K562 (cell line): ENCODE results near the gene MAD1L1. TPM values are rescaled to one million over a fixed set of nuclear protein-coding genes. Genes with fewer than 3 reads are reported as not detected.

ENCODE experiments used
- ATAC-seq: fragments of 200-7000 bp; cut with Tn5 transposase; 3 replicates; pipeline ENCODE4 v1.9.1; 2020; ENCODE audit warnings: moderate library complexity
- BruUV-seq: library from RNA; stranded (reverse); fragments of 400-500 nt; replicated peaks from 2 replicates; lab custom pipeline; 2021; lab: Mats Ljungman, UMichigan
- CTCF ChIA-PET: fragments of 300-600 bp; formaldehyde crosslinking; extraction: SDS; loops from one replicate; lab custom pipeline; 2021; ENCODE audit warnings: low intra/inter-chr PET ratio; lab: Yijun Ruan, JAX
- POLR2A ChIA-PET: fragments of 300-600, 350-650 bp; sonication (Branson Sonifier 250); formaldehyde crosslinking; extraction: SDS; loops from one replicate; lab custom pipeline; 2021; ENCODE audit warnings: antibody characterized with exemption, inconsistent platforms; lab: Yijun Ruan, JAX
- DNase-seq, 4 experiments: peaks; one replicate each; pipeline versions ENCODE4 v3.0.0 to v3.0.0-alpha.2; 2011 to 2018; ENCODE audit warnings: low spot score in 3 of 4, mixed read lengths in 3 of 4; ENCODE audit errors: extremely low read depth in 1 of 4
- FAIRE-seq: peaks from 2 replicates; lab custom pipeline; 2011; peaks lifted over from hg19 to GRCh38; lab: Jason Lieb, UNC
- H2AFZ ChIP-seq: 2 replicates; pipeline ENCODE4 v1.6.0; 2011; ENCODE audit warnings: low read depth, low read length, control low read depth, inconsistent platforms
- H3K27ac ChIP-seq: fragments of 200-600 bp; 3 replicates; pipeline ENCODE4 v1.8.0; 2011; ENCODE audit warnings: low read depth, mild to moderate bottlenecking, control low read depth, inconsistent platforms, low read length, moderate library complexity, mixed read lengths; ENCODE audit errors: extremely low read depth
- H3K27me3 ChIP-seq, 2 experiments: fragments of 300-600 bp in 1 of 2; 2 replicates in 1 of 2; 3 replicates in 1 of 2; pipeline versions ENCODE4 v1.6.0 to v1.8.0; 2011; ENCODE audit warnings: inconsistent platforms in 2 of 2, low read length in 2 of 2, mild to moderate bottlenecking in 1 of 2, mixed read lengths in 1 of 2, moderate library complexity in 1 of 2; ENCODE audit not compliant: control insufficient read depth in 2 of 2, insufficient read depth in 2 of 2
- H3K36me3 ChIP-seq: fragments of 300-600 bp; 3 replicates; pipeline ENCODE4 v1.8.0; 2011; ENCODE audit warnings: mild to moderate bottlenecking, low read length, inconsistent platforms; ENCODE audit not compliant: control insufficient read depth, insufficient read depth
- H3K4me1 ChIP-seq, 2 experiments: fragments of 200-600 bp in 1 of 2; replicated peaks in 1 of 2; 2 replicates in 1 of 2; 3 replicates in 1 of 2; pipeline versions ENCODE4 v1.5.1 to v1.8.0; 2011; ENCODE audit warnings: inconsistent platforms in 2 of 2, low read length in 2 of 2, mild to moderate bottlenecking in 1 of 2, mixed read lengths in 1 of 2, moderate library complexity in 1 of 2; ENCODE audit not compliant: control insufficient read depth in 2 of 2, insufficient read depth in 2 of 2
- H3K4me2 ChIP-seq: 2 replicates; pipeline ENCODE4 v1.6.1; 2011; ENCODE audit warnings: low read length, control low read depth, inconsistent platforms, mixed read lengths; ENCODE audit not compliant: insufficient read depth
- H3K4me3 ChIP-seq: fragments of 200-600 bp; sonication (generic), shearing (Covaris generic); 2 replicates; pipeline ENCODE4 v1.5.1; 2016; ENCODE audit warnings: control low read depth, inconsistent platforms
- H3K79me2 ChIP-seq: fragments of 200-600 bp; 3 replicates; pipeline ENCODE4 v1.8.0; 2011; ENCODE audit warnings: low read length, inconsistent platforms; ENCODE audit not compliant: control insufficient read depth, insufficient read depth
- H3K9ac ChIP-seq, 2 experiments: 2 replicates each; pipeline versions ENCODE4 v1.6.0 to v1.6.1; 2011; ENCODE audit warnings: low read depth in 2 of 2, low read length in 2 of 2, control low read depth in 1 of 2, inconsistent platforms in 1 of 2, mild to moderate bottlenecking in 1 of 2, mixed read lengths in 1 of 2; ENCODE audit not compliant: insufficient read depth in 1 of 2
- H3K9me1 ChIP-seq: one replicate; pipeline ENCODE4 v1.6.0; 2011; ENCODE audit warnings: inconsistent platforms, mild to moderate bottlenecking, low read length, moderate library complexity; ENCODE audit not compliant: control insufficient read depth, insufficient read depth
- H3K9me3 ChIP-seq: replicated peaks from 2 replicates; pipeline ENCODE4 v1.5.1; 2011; ENCODE audit warnings: low read depth, low read length, inconsistent platforms; ENCODE audit not compliant: control insufficient read depth, insufficient read depth
- H4K20me1 ChIP-seq: replicated peaks from 2 replicates; pipeline ENCODE4 v1.6.1; 2011; ENCODE audit warnings: low read length, inconsistent platforms, mixed read lengths; ENCODE audit not compliant: control insufficient read depth, insufficient read depth
- EP400 ChIP-seq: fragments of 450-650 bp; IDR thresholded peaks from 2 replicates; pipeline ENCODE4 v1.6.1; 2017; ENCODE audit warnings: antibody characterized with exemption, mild to moderate bottlenecking, moderate library complexity
- ETV5 ChIP-seq: sonication (generic); formaldehyde crosslinking; IDR thresholded peaks from 2 replicates; pipeline ENCODE4 v1.4.0; 2020; ENCODE audit warnings: low read depth, mild to moderate bottlenecking, missing genetic modification reagents
- ETV6 ChIP-seq, 3 experiments: fragments of 150-350 bp in 1 of 3; sonication (generic) in 1 of 3; formaldehyde crosslinking in 1 of 3; IDR thresholded peaks; 2 replicates each; pipeline versions ENCODE4 v1.6.1 to v1.8.0; 2014 to 2022; ENCODE audit warnings: borderline replicate concordance in 2 of 3, low read depth in 2 of 3, antibody characterized with exemption in 1 of 3, low read length in 1 of 3, mild to moderate bottlenecking in 1 of 3, missing genetic modification reagents in 1 of 3
- HCFC1 ChIP-seq: IDR thresholded peaks from 2 replicates; pipeline ENCODE4 v1.6.1; 2012; ENCODE audit warnings: low read depth, low read length, improper control_type of control experiment
- HNRNPUL1 ChIP-seq: fragments of 200-400 bp; formaldehyde crosslinking; IDR thresholded peaks from 2 replicates; pipeline ENCODE4 v1.6.1; 2017; ENCODE audit warnings: low read length
- POLR2B ChIP-seq: fragments of 450-650 bp; IDR thresholded peaks from 2 replicates; pipeline ENCODE4 v1.6.1; 2018; ENCODE audit warnings: low read depth; ENCODE audit not compliant: partially characterized antibody
- PPARD ChIP-seq: fragments of 250-450 bp; sonication (Bioruptor Pico); IDR thresholded peaks from 2 replicates; pipeline ENCODE4 v1.8.0; 2022; ENCODE audit warnings: inconsistent platforms, mild to moderate bottlenecking, moderate library complexity
- PURB ChIP-seq: sonication (generic); formaldehyde crosslinking; IDR thresholded peaks from 2 replicates; pipeline ENCODE4 v1.9.0; 2021; ENCODE audit warnings: low read depth, mild to moderate bottlenecking, missing genetic modification reagents
- SIN3A ChIP-seq, 2 experiments: fragments of 150-350 bp in 1 of 2; IDR thresholded peaks; 2 replicates each; pipeline ENCODE4 v1.6.1; 2011 to 2016; ENCODE audit warnings: borderline replicate concordance in 2 of 2, low read depth in 2 of 2, low read length in 2 of 2, mild to moderate bottlenecking in 2 of 2, moderate library complexity in 2 of 2; ENCODE audit not compliant: control insufficient read depth in 1 of 2
- SRSF7 ChIP-seq: fragments of 200-400 bp; formaldehyde crosslinking; optimal IDR thresholded peaks from 2 replicates; pipeline ENCODE3; 2017; ENCODE audit warnings: mild to moderate bottlenecking, low read depth, low read length
- TRIM28 ChIP-seq: fragments of 450-650 bp; IDR thresholded peaks from 2 replicates; pipeline ENCODE4 v1.6.1; 2017
- ZFX ChIP-seq: sonication (generic); formaldehyde crosslinking; IDR thresholded peaks from 2 replicates; pipeline ENCODE4 v1.8.0; 2022; ENCODE audit warnings: mild to moderate bottlenecking, missing genetic modification reagents, moderate library complexity
- ZNF197 ChIP-seq: fragments of 200-800 bp; sonication (Bioruptor generic); IDR thresholded peaks from 2 replicates; pipeline ENCODE4 v1.6.1; 2016; ENCODE audit warnings: low read depth, missing genetic modification characterization, missing compliant biosample characterization
- ZNF212 ChIP-seq: fragments of 450-650 bp; formaldehyde crosslinking; IDR thresholded peaks from 2 replicates; pipeline ENCODE4 v1.4.0; 2020; ENCODE audit warnings: mild to moderate bottlenecking
- ZNF324 ChIP-seq: fragments of 250-450 bp; sonication (Bioruptor Pico); IDR thresholded peaks from 2 replicates; pipeline ENCODE4 v1.4.0; 2020; ENCODE audit warnings: mild to moderate bottlenecking
- ZNF436 ChIP-seq: fragments of 250-450, 450-650 bp; sonication (Bioruptor Pico); formaldehyde crosslinking; IDR thresholded peaks from 2 replicates; pipeline ENCODE4 v1.7.0; 2020; ENCODE audit warnings: mild to moderate bottlenecking
- ZNF77 ChIP-seq: fragments of 250-450 bp; sonication (Bioruptor Pico); IDR thresholded peaks from 2 replicates; pipeline ENCODE4 v1.5.0; 2020
- WGBS: fragments of 100-300 bp; shearing (Covaris generic); methylation state at CpG from one replicate; pipeline ENCODE4 v1.1.6; 2016; ENCODE audit warnings: low coverage, mixed read lengths; ENCODE audit not compliant: insufficient coverage; ENCODE audit errors: missing lambda C conversion rate; 5-methylcytosine and 5-hydroxymethylcytosine counted together
- in situ Hi-C: fragments of 300-500 bp; cut with MboI; formaldehyde crosslinking; loops from 4 replicates; pipeline ENCODE4 v1.15.0; 2018; ENCODE audit warnings: inconsistent platforms, mixed read lengths
- intact Hi-C: fragments of 100-400 bp; cut with micrococcal nuclease; formaldehyde crosslinking; loops from 2 replicates; pipeline ENCODE4 v1.14.2; 2022
- polyA plus RNA-seq, 8 experiments: library from polyadenylated mRNA; depleted of rRNA in 4 of 8; stranded (reverse) in 5 of 8; unstranded in 3 of 8; fragments of >200 nt; fragmentation: Nextera tagmentation in 2 of 8; fragmentation: Illumina TruSeq in 1 of 8; extraction: Ambion mirVana in 2 of 8; extraction: Trizol in 1 of 8; gene quantifications; 2 replicates each; pipeline versions ENCODE4 v1.2.1 to v1.2.3, GENCODE V29; 2011 to 2014; ENCODE audit warnings: inconsistent platforms in 1 of 8, missing spikeins in 1 of 8
- total RNA-seq, 7 experiments: library from RNA; depleted of rRNA in 6 of 7; stranded (reverse); fragments of >200 nt in 6 of 7; fragmentation: Illumina TruSeq in 2 of 7; extraction: Trizol in 2 of 7; gene quantifications; 2 replicates each; pipeline versions ENCODE4 v1.2.1 to v1.2.3, GENCODE V29; 2011 to 2021; ENCODE audit warnings: low replicate concordance in 1 of 7
- TF ChIP-seq, protein P1 (sequence below): fragments of 450-650 bp; IDR thresholded peaks from 2 replicates; pipeline ENCODE4 v1.6.1; 2016; ENCODE audit warnings: antibody characterized with exemption
- TF ChIP-seq, protein P2 (sequence below), 2 experiments: fragments of 450-650 bp; conservative IDR thresholded peaks; 2 replicates each; pipeline ENCODE4 v1.6.1; 2017; ENCODE audit warnings: mild to moderate bottlenecking in 2 of 2, moderate library complexity in 2 of 2

The MAD1L1 gene
- total and polyA plus RNA-seq, 9 of the 15 experiments (the other 6 are each of a cell fraction or from before 2014, with no cell fraction given) = 1.7 to 89.7 (median 18.0) TPM

DNA sequence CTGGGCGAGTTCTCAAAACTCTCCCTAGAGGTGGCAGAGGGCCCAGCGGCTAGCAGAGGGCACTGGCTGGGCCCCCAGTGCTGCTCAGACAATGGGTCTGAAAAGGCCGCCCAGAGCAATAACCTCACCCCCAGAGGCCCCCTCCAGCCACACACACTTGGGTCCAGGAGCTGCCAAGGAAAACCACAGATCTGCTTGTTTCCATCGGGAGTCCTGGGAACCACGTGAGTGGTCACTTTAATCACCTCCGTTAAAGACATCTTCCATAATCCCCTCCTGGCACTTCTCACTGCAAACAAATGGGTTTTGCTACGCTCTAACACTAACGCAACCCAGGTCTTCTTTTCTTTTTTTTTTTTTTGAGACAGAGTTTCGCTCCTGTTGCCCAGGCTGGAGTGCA is 39.3 kb upstream of the MAD1L1 start (continued):
- TF ChIP-seq ZNF197 (no peak), ZNF77 (CRISPR knock-in tag) (no peak), ZNF324 (CRISPR knock-in tag) (no peak), SIN3A (IDR thresholded peaks at IDR 0.05; ENCODE audit: borderline replicate concordance in 2 of 2, control insufficient read depth in 1 of 2, low read depth in 2 of 2, low read length in 2 of 2) (no peak)
- TF ChIP-seq, all 486 proteins: peak for 0

DNA sequence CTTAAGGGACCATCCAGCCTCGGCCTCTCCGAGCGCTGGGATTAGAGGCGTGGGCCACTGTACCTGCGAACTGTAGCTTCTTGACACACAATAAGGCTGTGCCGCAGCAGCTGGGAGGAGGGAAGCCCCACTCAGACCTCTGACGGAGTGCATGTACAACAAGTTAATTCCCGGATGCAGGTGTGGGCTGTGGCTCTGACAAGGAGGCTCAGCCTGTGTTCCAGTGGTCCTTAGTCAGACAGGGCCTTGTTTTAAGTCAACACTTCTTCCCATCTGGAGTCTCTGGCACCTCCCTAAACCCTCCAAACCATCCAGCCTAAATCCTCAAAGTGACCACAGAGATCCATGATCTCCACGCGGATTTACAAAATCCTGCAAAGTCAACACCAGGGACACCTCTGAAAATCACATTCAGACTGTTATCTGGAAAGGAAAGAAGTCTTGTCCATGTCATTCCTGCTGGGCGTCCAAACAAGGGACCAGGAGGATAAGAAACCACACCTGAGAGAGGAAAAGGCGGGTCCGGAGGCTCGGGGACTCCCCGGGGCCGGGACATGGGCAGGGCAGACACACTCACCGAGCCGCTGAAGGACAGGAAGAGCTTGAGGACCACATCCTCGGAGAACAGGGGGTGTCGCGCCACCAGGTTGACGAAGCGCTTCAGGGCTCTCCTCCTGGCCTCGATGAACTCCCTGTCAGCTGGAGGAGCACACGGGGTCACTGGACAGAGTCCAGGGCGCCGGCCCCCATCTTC is 38.7 kb upstream of the MAD1L1 start:
- ATAC-seq = no peak
- H3K9me1 ChIP-seq = no peaks in the 10 kb centered on the region
- TF ChIP-seq PURB (CRISPR knock-in tag) = no peak
- no peak for TF ChIP-seq ETV5 (CRISPR knock-in tag)
- TF ChIP-seq, protein P1, sequence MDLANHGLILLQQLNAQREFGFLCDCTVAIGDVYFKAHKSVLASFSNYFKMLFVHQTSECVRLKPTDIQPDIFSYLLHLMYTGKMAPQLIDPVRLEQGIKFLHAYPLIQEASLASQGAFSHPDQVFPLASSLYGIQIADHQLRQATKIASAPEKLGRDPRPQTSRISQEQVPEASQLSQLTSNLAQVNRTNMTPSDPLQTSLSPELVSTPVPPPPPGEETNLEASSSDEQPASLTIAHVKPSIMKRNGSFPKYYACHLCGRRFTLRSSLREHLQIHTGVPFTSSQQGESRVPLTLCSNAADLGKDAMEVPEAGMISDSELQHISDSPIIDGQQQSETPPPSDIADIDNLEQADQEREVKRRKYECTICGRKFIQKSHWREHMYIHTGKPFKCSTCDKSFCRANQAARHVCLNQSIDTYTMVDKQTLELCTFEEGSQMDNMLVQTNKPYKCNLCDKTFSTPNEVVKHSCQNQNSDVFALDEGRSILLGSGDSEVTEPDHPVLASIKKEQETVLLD = no peak
- TF ChIP-seq ZNF436 (CRISPR knock-in tag) = no peak
- no peak for TF ChIP-seq POLR2B
- TF ChIP-seq, protein P2, sequence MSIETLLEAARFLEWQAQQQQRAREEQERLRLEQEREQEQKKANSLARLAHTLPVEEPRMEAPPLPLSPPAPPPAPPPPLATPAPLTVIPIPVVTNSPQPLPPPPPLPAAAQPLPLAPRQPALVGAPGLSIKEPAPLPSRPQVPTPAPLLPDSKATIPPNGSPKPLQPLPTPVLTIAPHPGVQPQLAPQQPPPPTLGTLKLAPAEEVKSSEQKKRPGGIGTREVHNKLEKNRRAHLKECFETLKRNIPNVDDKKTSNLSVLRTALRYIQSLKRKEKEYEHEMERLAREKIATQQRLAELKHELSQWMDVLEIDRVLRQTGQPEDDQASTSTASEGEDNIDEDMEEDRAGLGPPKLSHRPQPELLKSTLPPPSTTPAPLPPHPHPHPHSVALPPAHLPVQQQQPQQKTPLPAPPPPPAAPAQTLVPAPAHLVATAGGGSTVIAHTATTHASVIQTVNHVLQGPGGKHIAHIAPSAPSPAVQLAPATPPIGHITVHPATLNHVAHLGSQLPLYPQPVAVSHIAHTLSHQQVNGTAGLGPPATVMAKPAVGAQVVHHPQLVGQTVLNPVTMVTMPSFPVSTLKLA (conservative IDR thresholded peaks at IDR 0.05) = no peak
- TF ChIP-seq SRSF7 = no peak
- TF ChIP-seq HNRNPUL1 = no peak
- no peak for TF ChIP-seq EP400
- TF ChIP-seq ETV6 (IDR thresholded peaks at IDR 0.05; ENCODE audit: borderline replicate concordance in 1 of 2, low read depth in 2 of 2, low read length in 1 of 2) = no peak
- no peak for TF ChIP-seq ETV6 (CRISPR knock-in tag; IDR thresholded peaks at IDR 0.05; ENCODE audit: borderline replicate concordance)
- TF ChIP-seq HCFC1 = no peak
- TF ChIP-seq PPARD = no peak
- no peak for TF ChIP-seq ZFX (CRISPR knock-in tag)
- no peak for TF ChIP-seq TRIM28
- TF ChIP-seq ZNF212 (CRISPR knock-in tag) = no peak

More for the DNA sequence above, 38.7 kb upstream of the MAD1L1 start:
- BruUV-seq = no TSS peak
- no peaks in the 10 kb centered on the region for H3K79me2 ChIP-seq
- H3K36me3 ChIP-seq = peaks cover 38% of the 10 kb centered on the region; the same call in 2 of the 3 replicates
- CTCF ChIA-PET = no interaction called here
- H4K20me1 ChIP-seq = no peaks in the 10 kb centered on the region; the same call in 1 of the 2 replicates
- no peaks in the 10 kb centered on the region for H3K9me3 ChIP-seq
- intact Hi-C loops = no loop called here
- no peaks in the 10 kb centered on the region for H3K27me3 ChIP-seq
- DNase-seq = no peak
- no peak overlapping the region for H2AFZ ChIP-seq
- H3K9ac ChIP-seq = no peak overlapping the region
- no peak for FAIRE-seq
- H3K27ac ChIP-seq = no peak overlapping the region
- peaks cover 0 to 17% of the 10 kb centered on the region in 2 experiments; a peak in 2 of 5 replicates for H3K4me1 ChIP-seq
- 84% methylated on average over 20 of the region's 27 CpGs for WGBS
- POLR2A ChIA-PET = no interaction called here
- in situ Hi-C loops = no loop called here
- no peak overlapping the region for H3K4me2 ChIP-seq
- H3K4me3 ChIP-seq = no peak overlapping the region
